Loucy (cell line): ENCODE data around the gene BCL3.

Experiments
- CTCF ChIP-seq: fragments of 200-600 bp; sonication (generic); conservative IDR thresholded peaks from 2 replicates; pipeline ENCODE4 v1.5.1; 2014; ENCODE audit warnings: mild to moderate bottlenecking, antibody characterized with exemption, low read length
- EZH2phosphoT487 ChIP-seq: fragments of 200-600 bp; IDR thresholded peaks from 2 replicates; pipeline ENCODE4 v1.6.1; 2018; ENCODE audit warnings: antibody characterized with exemption, mild to moderate bottlenecking, moderate library complexity, borderline replicate concordance

GRCh38 chr19:44706506-44707236 lies 41.8 kb upstream of the BCL3 start:
- TF ChIP-seq CTCF (no peak), EZH2phosphoT487 (no peak)
